HL-60 (cell line): ENCODE results near the gene WEE2.

Experiments used
- GABPA ChIP-seq: IDR thresholded peaks from 2 replicates; pipeline ENCODE4 v1.6.1; 2012; ENCODE audit warnings: low read depth
- POLR2AphosphoS5 ChIP-seq: IDR thresholded peaks from 2 replicates; pipeline ENCODE4 v1.6.1; 2012; ENCODE audit warnings: low read depth
- TF ChIP-seq, protein P1 (sequence below): IDR thresholded peaks from one replicate; pipeline ENCODE4 v1.5.1; 2011; ENCODE audit warnings: low read length, control low read depth, inconsistent platforms; ENCODE audit not compliant: insufficient read depth

DNA sequence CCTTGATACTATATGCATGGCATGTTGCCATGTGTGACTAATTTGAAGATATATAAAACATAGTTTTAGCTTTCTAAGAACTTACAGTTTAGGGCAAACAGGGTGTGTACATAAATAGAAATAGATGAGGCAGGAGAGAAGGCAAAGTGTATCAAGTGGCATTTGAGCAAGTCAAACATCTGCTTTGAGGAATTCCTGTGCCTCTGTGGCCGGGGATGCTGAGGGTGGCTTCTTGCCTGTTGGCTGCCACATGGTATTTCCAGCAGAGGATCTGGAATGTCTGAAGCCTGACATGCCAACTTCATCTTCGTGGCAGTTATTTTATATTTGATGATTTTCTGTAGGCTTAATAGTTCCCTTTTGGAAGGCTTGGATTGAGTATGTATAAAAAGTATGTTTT is 36.0 kb downstream of the WEE2 start:
- TF ChIP-seq, protein P1, sequence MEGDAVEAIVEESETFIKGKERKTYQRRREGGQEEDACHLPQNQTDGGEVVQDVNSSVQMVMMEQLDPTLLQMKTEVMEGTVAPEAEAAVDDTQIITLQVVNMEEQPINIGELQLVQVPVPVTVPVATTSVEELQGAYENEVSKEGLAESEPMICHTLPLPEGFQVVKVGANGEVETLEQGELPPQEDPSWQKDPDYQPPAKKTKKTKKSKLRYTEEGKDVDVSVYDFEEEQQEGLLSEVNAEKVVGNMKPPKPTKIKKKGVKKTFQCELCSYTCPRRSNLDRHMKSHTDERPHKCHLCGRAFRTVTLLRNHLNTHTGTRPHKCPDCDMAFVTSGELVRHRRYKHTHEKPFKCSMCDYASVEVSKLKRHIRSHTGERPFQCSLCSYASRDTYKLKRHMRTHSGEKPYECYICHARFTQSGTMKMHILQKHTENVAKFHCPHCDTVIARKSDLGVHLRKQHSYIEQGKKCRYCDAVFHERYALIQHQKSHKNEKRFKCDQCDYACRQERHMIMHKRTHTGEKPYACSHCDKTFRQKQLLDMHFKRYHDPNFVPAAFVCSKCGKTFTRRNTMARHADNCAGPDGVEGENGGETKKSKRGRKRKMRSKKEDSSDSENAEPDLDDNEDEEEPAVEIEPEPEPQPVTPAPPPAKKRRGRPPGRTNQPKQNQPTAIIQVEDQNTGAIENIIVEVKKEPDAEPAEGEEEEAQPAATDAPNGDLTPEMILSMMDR = no peak
- TF ChIP-seq POLR2AphosphoS5 = no peak
- TF ChIP-seq GABPA = no peak
